ENCODE measurements around the gene MRPL14. TPM values are rescaled to one million over a fixed set of nuclear protein-coding genes. Genes with fewer than 3 reads are reported as not detected.

MRPL14 gene
- total and polyA plus RNA-seq, 10 of the 15 experiments (the other 5 are each of a cell fraction or from before 2014, with no cell fraction given) = 80.5 to 294 (median 122) TPM

DNA sequence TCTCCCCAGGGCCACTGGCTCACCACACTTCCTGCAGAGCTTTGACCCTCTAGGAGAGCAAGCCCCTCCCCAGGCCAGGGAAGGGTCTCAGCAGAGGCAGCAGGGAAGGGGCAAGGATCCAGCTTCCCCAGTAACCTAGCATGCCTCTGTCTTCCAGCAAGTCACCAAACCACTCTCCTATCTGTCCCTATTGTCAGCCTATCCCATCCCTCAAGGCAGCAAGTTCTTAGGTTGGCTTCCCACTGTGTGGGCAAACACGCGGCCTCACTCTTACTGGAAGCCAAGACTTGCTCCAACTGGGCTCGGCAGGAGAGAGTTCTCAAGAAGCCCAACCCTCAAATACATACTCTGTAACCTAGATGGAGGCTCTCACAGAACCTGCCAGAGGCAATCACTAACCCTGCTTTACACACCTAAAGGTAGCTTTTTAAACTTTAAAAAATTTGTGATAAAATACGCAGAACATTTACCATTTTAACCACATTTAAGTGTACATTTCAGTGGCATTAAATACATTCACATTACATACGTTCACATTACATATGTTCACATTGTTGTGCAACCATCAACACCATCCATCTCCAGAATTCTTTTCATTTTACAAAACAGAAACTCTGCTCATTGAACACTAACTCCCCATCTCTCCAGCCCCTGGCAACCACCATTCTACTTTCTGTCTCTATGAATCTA, 58.5 kb downstream of the MRPL14 start:
- SMC1A ChIA-PET (ENCODE audit: uncharacterized antibody, unreplicated experiment) = interaction anchor here (1.8 kb wide), 1 partner anchor 10 kb away, joined by 8 read pairs; no protein-coding TSS in a partner anchor

More for the DNA sequence above, 58.5 kb downstream of the MRPL14 start:
- FAIRE-seq (no peak), DNase-seq (ENCODE audit: low read depth, low spot score) (no peak), ATAC-seq (no peak)
- BruUV-seq (replicated peaks) = no TSS peak
- Histone ChIP-seq H3K4me2 (ENCODE audit: control insufficient read depth, insufficient read depth) (no peak overlapping the region), H3K9ac (ENCODE audit: control insufficient read depth, insufficient read depth, low read length) (no peak overlapping the region), H3K4me1 (ENCODE audit: control insufficient read depth, insufficient read depth, low read length) (peaks cover 40% of the 10 kb centered on the region), H3K4me3 (no peak overlapping the region), H3K9me3 (replicated peaks; ENCODE audit: control insufficient read depth, insufficient read depth, low read length) (no peaks in the 10 kb centered on the region), H3K79me2 (ENCODE audit: control insufficient read depth, insufficient read depth, low read length) (peaks cover 6% of the 10 kb centered on the region), H4K20me1 (ENCODE audit: control insufficient read depth, insufficient read depth) (no peaks in the 10 kb centered on the region), H3K27ac (ENCODE audit: control insufficient read depth, insufficient read depth) (no peak overlapping the region), H3K27me3 (replicated peaks in 1 of 2; ENCODE audit: control insufficient read depth in 2 of 2, insufficient read depth in 2 of 2, low read length in 1 of 2) (no peaks in the 10 kb centered on the region), H2AFZ (ENCODE audit: control insufficient read depth, low read depth, low read length) (no peak overlapping the region), H3K36me3 (ENCODE audit: control insufficient read depth in 2 of 2, insufficient read depth in 2 of 2, low read length in 1 of 2) (no peaks in the 10 kb centered on the region)
- POLR2A ChIA-PET = interaction anchor here (0.6 to 1.5 kb wide), 6 partner anchors 10 to 211 kb away, joined by 3 to 6 read pairs (median 4); no protein-coding TSS in a partner anchor
- in situ Hi-C loops (cut with MboI) = no loop called here
- TF ChIP-seq MEF2B (IDR thresholded peaks at IDR 0.05; ENCODE audit: partially characterized antibody, poor library complexity, severe bottlenecking) (no peak), RELA (IDR thresholded peaks at IDR 0.05; ENCODE audit: borderline replicate concordance, partially characterized antibody) (no peak), PML (IDR thresholded peaks at IDR 0.05; ENCODE audit: low read length) (no peak), HDAC6 (IDR thresholded peaks at IDR 0.05; ENCODE audit: unreplicated experiment) (no peak), RAD21 (IDR thresholded peaks at IDR 0.05; ENCODE audit: insufficient read depth, low read depth, low read length) (no peak), SUZ12 (IDR thresholded peaks at IDR 0.05; ENCODE audit: unreplicated experiment) (no peak), NBN (IDR thresholded peaks at IDR 0.05) (no peak), CBX5 (IDR thresholded peaks at IDR 0.05; ENCODE audit: low read depth) (no peak), FOS (IDR thresholded peaks at IDR 0.05; ENCODE audit: borderline replicate concordance, extremely low read depth, insufficient read length) (no peak), GATAD2B (conservative IDR thresholded peaks at IDR 0.05; ENCODE audit: low read depth) (no peak), SPI1 (IDR thresholded peaks at IDR 0.05; ENCODE audit: borderline replicate concordance, insufficient read depth, low read depth, low read length) (no peak), RB1 (IDR thresholded peaks at IDR 0.05; ENCODE audit: borderline replicate concordance) (no peak), MYB (IDR thresholded peaks at IDR 0.05; ENCODE audit: borderline replicate concordance, low read depth, low read length) (no peak), IKZF1 (conservative IDR thresholded peaks at IDR 0.05) (no peak)
- TF ChIP-seq, protein P1, sequence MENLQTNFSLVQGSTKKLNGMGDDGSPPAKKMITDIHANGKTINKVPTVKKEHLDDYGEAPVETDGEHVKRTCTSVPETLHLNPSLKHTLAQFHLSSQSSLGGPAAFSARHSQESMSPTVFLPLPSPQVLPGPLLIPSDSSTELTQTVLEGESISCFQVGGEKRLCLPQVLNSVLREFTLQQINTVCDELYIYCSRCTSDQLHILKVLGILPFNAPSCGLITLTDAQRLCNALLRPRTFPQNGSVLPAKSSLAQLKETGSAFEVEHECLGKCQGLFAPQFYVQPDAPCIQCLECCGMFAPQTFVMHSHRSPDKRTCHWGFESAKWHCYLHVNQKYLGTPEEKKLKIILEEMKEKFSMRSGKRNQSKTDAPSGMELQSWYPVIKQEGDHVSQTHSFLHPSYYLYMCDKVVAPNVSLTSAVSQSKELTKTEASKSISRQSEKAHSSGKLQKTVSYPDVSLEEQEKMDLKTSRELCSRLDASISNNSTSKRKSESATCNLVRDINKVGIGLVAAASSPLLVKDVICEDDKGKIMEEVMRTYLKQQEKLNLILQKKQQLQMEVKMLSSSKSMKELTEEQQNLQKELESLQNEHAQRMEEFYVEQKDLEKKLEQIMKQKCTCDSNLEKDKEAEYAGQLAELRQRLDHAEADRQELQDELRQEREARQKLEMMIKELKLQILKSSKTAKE (IDR thresholded peaks at IDR 0.05; ENCODE audit: low read depth, poor library complexity, severe bottlenecking) = no peak
- CTCF ChIA-PET = interaction anchor here (0.8 to 1.0 kb wide), 4 partner anchors 10 to 354 kb away, joined by 3 read pairs; no protein-coding TSS in a partner anchor
- 63% methylated on average over 5 of the region's 5 CpGs for WGBS (ENCODE audit: insufficient coverage, insufficient replicate concordance, low lambda C conversion rate, missing lambda C conversion rate)
- intact Hi-C loops (cut with micrococcal nuclease; ENCODE audit: unreplicated experiment) = no loop called here
- RAD21 ChIA-PET (ENCODE audit: unreplicated experiment) = interaction anchor here (0.7 to 2.1 kb wide), 3 partner anchors 10 to 65 kb away, joined by 3 to 9 read pairs (median 3); no protein-coding TSS in a partner anchor

All from GM12878 (cell line).